Measurements from ENCODE around the gene HOXC12.

HOXC12 gene, protein sequence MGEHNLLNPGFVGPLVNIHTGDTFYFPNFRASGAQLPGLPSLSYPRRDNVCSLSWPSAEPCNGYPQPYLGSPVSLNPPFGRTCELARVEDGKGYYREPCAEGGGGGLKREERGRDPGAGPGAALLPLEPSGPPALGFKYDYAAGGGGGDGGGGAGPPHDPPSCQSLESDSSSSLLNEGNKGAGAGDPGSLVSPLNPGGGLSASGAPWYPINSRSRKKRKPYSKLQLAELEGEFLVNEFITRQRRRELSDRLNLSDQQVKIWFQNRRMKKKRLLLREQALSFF

DNA sequence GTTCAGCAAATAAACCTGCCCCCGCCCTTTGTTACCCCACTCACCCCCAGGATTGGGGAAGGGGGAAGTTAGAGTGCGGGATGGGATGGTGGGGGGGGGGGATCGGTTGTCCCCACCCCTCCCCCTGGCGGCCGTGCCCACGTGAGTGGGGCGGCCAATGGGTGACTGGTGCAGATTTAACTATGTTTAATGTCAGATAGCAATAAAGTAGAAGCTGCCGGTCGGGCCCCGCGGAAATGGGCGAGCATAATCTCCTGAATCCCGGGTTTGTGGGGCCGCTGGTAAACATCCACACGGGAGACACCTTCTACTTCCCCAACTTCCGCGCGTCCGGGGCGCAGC is at the start of gene HOXC12:
Gene HOXC12 (plus strand): TSS at position 210 of the 342 bp plus-strand sequence. CDS start 27 bp downstream, at position 237.
- DNase-seq (ENCODE audit: low read depth), result no peak

- no peak for DNase-seq (ENCODE audit: low read depth)
Observed at GRCh38 chr12:53907103-53907502, 47.6 kb upstream of the HOXC12 start.

GRCh38 chr12:53916788-53917655 is 37.7 kb upstream of the HOXC12 start:
- DNase-seq (ENCODE audit: low read depth), result no peak

- DNase-seq (ENCODE audit: low read depth), result no peak
Observed at GRCh38 chr12:53924521-53925405, 29.9 kb upstream of the HOXC12 start.

DNA sequence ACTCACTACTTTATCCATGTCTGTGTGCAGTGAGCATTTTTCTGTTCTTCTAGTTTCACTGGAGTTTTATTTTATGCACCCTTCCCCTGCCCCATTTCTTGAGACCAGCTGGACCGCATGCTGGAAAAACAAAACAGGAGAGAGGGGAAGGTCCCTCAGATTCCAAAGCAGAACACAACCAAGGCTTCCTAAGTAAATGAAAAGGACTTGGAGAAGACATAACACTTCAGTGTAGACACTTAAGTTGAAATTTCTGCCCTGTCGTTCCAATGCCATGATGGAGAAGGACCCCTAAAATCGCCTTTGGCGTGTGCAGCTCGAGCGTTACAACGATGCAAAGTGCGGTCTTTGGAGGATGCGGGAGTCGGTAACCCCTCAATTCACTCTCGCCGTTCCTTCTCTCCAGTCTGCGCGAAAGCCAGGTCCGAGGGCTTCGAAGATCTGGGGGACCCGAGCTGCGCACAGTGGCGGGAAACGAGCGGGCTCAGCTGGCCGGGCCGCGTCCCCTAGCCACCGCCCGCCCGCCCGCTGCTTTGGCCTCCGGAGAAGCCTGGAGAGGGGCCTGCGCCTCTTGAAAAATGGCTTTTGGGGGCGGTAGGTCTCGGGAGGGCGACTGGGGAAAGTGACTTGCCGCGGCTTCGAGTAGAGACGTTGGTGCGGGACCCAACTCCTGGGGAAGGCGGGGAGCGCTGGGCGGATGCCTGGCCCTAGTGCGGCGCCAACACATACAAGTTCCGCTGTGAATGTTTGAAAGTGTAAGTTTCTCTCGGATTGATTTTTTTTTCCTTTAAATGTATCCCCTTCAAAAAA is 27.3 kb upstream of the HOXC12 start:
- DNase-seq (ENCODE audit: low read depth), result no peak

GRCh38 chr12:53928054-53928835 is 26.5 kb upstream of the HOXC12 start:
- DNase-seq (ENCODE audit: low read depth), result no peak

- DNase-seq (ENCODE audit: low read depth), result no peak
Observed at GRCh38 chr12:53929527-53929926, 25.2 kb upstream of the HOXC12 start.

GRCh38 chr12:53930591-53931255 is 24.0 kb upstream of the HOXC12 start:
- DNase-seq (ENCODE audit: low read depth), result no peak

- DNase-seq (ENCODE audit: low read depth), result no peak
Observed at GRCh38 chr12:53931844-53932581, 22.7 kb upstream of the HOXC12 start.

DNA sequence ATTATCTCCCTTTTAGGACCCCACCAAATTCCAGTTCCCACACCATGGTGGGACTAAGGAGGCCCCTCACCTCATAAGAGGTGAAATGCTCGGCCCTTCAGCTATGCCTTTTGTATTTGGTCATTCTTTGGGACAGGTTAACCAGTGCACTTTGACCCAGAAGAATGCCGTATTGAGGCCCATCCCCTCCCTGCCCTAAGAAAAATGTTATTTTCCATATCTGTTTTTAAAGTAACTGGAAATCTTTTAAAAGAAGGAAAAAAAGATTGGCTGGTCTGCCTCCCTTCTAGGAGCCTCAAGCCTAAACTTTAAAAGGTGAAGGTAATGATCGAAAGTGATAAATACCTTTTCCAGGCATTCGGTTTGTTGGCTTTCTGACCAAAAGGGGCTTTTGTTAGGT is 21.8 kb upstream of the HOXC12 start:
- DNase-seq (ENCODE audit: low read depth), result no peak

GRCh38 chr12:53935383-53936341 is 19.0 kb upstream of the HOXC12 start:
- DNase-seq (ENCODE audit: low read depth), result no peak

GRCh38 chr12:53937099-53937498 is 17.6 kb upstream of the HOXC12 start:
- no peak for DNase-seq (ENCODE audit: low read depth)

GRCh38 chr12:53937596-53938325 is 16.9 kb upstream of the HOXC12 start:
- no peak for DNase-seq (ENCODE audit: low read depth)

GRCh38 chr12:53938326-53939140 is 16.2 kb upstream of the HOXC12 start, which contains the start of gene HOXC13:
TSS of gene HOXC13 (plus strand) at chr12:53938831. CDS start at chr12:53938907, 76 bp downstream.
- DNase-seq (ENCODE audit: low read depth), result peak; percentile 47

GRCh38 chr12:53939141-53940108 is 15.3 kb upstream of the HOXC12 start:
- no peak for DNase-seq (ENCODE audit: low read depth)

Measured in activated T-cell treated with anti-CD3 and anti-CD28 coated beads for 24 hours (primary cell).